GM12878 (cell line): ENCODE results near the gene GDAP2. TPM values are rescaled to one million over a fixed set of nuclear protein-coding genes. Genes with fewer than 3 reads are reported as not detected.

Source experiments
- CBFB ChIP-seq: IDR thresholded peaks from 2 replicates; pipeline ENCODE4 v1.6.1; 2016; ENCODE audit warnings: antibody characterized with exemption, low read depth
- CHD1 ChIP-seq: IDR thresholded peaks from 2 replicates; pipeline ENCODE4 v1.6.1; 2012; ENCODE audit warnings: low read depth, low read length, improper control_type of control experiment
- CHD4 ChIP-seq: fragments of 200-600 bp; sonication (generic); IDR thresholded peaks from 2 replicates; pipeline ENCODE4 v1.6.1; 2016; ENCODE audit warnings: mild to moderate bottlenecking
- CREM ChIP-seq: IDR thresholded peaks from 2 replicates; pipeline ENCODE4 v1.6.1; 2014; ENCODE audit warnings: antibody characterized with exemption, low read depth
- EED ChIP-seq: sonication (generic); IDR thresholded peaks from 2 replicates; pipeline ENCODE4 v1.6.1; 2016; ENCODE audit warnings: antibody characterized with exemption, low read depth
- EP300 ChIP-seq, 2 experiments: fragments of 150-350 bp in 1 of 2; IDR thresholded peaks; 2 replicates each; pipeline ENCODE4 v1.6.1; 2011 to 2012; ENCODE audit warnings: low read depth in 2 of 2, low read length in 2 of 2, borderline replicate concordance in 1 of 2, improper control_type of control experiment in 1 of 2, inconsistent platforms in 1 of 2; ENCODE audit not compliant: control insufficient read depth in 1 of 2
- IKZF2 ChIP-seq, 2 experiments: fragments of 450-650 bp; IDR thresholded peaks; 2 replicates each; pipeline ENCODE4 v1.6.1; 2017; ENCODE audit warnings: mild to moderate bottlenecking in 2 of 2, moderate library complexity in 2 of 2
- KAT2A ChIP-seq: conservative IDR thresholded peaks from 2 replicates; pipeline ENCODE4 v1.6.1; 2011; ENCODE audit warnings: low read depth, low read length; ENCODE audit not compliant: control insufficient read depth
- LARP7 ChIP-seq: fragments of 450-650 bp; IDR thresholded peaks from 2 replicates; pipeline ENCODE4 v1.6.1; 2017; ENCODE audit warnings: mild to moderate bottlenecking
- NFYA ChIP-seq: IDR thresholded peaks from 2 replicates; pipeline ENCODE4 v1.6.1; 2011; ENCODE audit warnings: low read depth, mild to moderate bottlenecking, low read length, improper control_type of control experiment, borderline replicate concordance
- NFYB ChIP-seq: IDR thresholded peaks from 2 replicates; pipeline ENCODE4 v1.6.1; 2011; ENCODE audit warnings: low read depth, mild to moderate bottlenecking, low read length, improper control_type of control experiment, moderate library complexity; ENCODE audit not compliant: insufficient read depth
- NR2C2 ChIP-seq: IDR thresholded peaks from 2 replicates; pipeline ENCODE4 v1.6.1; 2011; ENCODE audit warnings: borderline replicate concordance, low read depth; ENCODE audit not compliant: control insufficient read depth, insufficient read length
- POLR2AphosphoS2 ChIP-seq: IDR thresholded peaks from 2 replicates; pipeline ENCODE4 v1.6.1; 2011; ENCODE audit warnings: low read depth, mild to moderate bottlenecking, low read length, improper control_type of control experiment, moderate library complexity
- RAD21 ChIP-seq: IDR thresholded peaks from 2 replicates; pipeline ENCODE4 v1.6.1; 2011; ENCODE audit warnings: mild to moderate bottlenecking, low read depth, low read length, moderate library complexity; ENCODE audit not compliant: insufficient read depth
- RUNX3 ChIP-seq: IDR thresholded peaks from 2 replicates; pipeline ENCODE4 v1.6.1; 2012; ENCODE audit warnings: low read length, inconsistent platforms
- SMARCA5 ChIP-seq: fragments of 450-650 bp; IDR thresholded peaks from 2 replicates; pipeline ENCODE4 v1.6.1; 2017; ENCODE audit warnings: mild to moderate bottlenecking
- SREBF2 ChIP-seq: IDR thresholded peaks from 2 replicates; pipeline ENCODE4 v1.6.1; 2012; ENCODE audit warnings: mild to moderate bottlenecking, low read length
- ZNF274 ChIP-seq: IDR thresholded peaks from one replicate; pipeline ENCODE4 v1.8.0; 2011; ENCODE audit not compliant: insufficient read length, insufficient read depth
- polyA plus RNA-seq, 11 experiments: library from polyadenylated mRNA; depleted of rRNA in 4 of 11; unstranded in 6 of 11; stranded (reverse) in 5 of 11; fragments of >200 nt; fragmentation: Nextera tagmentation in 4 of 11; fragmentation: Illumina TruSeq in 1 of 11; extraction: Ambion mirVana in 4 of 11; extraction: Trizol in 1 of 11; gene quantifications; 1 replicate in 1 of 11; 2 replicates in 10 of 11; pipeline versions ENCODE4 v1.2.1 to v1.2.3, GENCODE V29; 2011 to 2016; ENCODE audit warnings: inconsistent platforms in 2 of 11, missing spikeins in 2 of 11, low read depth in 1 of 11
- total RNA-seq, 4 experiments: library from RNA; depleted of rRNA in 3 of 4; stranded (reverse); fragments of >200 nt in 3 of 4; fragmentation: Illumina TruSeq in 1 of 4; extraction: Trizol in 1 of 4; gene quantifications; 2 replicates each; pipeline versions ENCODE4 v1.2.1 to v1.2.3, GENCODE V29; 2013 to 2021
- TF ChIP-seq, protein P1 (sequence below): IDR thresholded peaks from 2 replicates; pipeline ENCODE4 v1.6.1; 2011; ENCODE audit warnings: low read depth, low read length, improper control_type of control experiment, borderline replicate concordance
- TF ChIP-seq, protein P2 (sequence below), 3 experiments: IDR thresholded peaks in 2 of 3; conservative IDR thresholded peaks in 1 of 3; 2 replicates each; pipeline ENCODE4 v1.5.1; 2011; ENCODE audit warnings: low read depth in 3 of 3, low read length in 3 of 3, mild to moderate bottlenecking in 3 of 3, control low read depth in 2 of 3, moderate library complexity in 2 of 3, inconsistent platforms in 1 of 3, mixed read lengths in 1 of 3; ENCODE audit not compliant: control insufficient read depth in 2 of 3, insufficient read depth in 1 of 3; ENCODE audit errors: extremely low read depth in 1 of 3
- TF ChIP-seq, protein P3 (sequence below): fragments of 450-650 bp; IDR thresholded peaks from 2 replicates; pipeline ENCODE4 v1.6.1; 2016; ENCODE audit warnings: mild to moderate bottlenecking
- TF ChIP-seq, protein P4 (sequence below): fragments of 450-650 bp; IDR thresholded peaks from 2 replicates; pipeline ENCODE4 v1.6.1; 2017; ENCODE audit warnings: low read depth, mild to moderate bottlenecking, moderate library complexity
- TF ChIP-seq, protein P5 (sequence below): fragments of 450-650 bp; conservative IDR thresholded peaks from 2 replicates; pipeline ENCODE4 v1.6.1; 2017; ENCODE audit warnings: mild to moderate bottlenecking, moderate library complexity

The GDAP2 gene
- total and polyA plus RNA-seq, 10 of the 15 experiments (the other 5 are each of a cell fraction or from before 2014, with no cell fraction given) = 2.6 to 19.2 (median 11.4) TPM

DNA sequence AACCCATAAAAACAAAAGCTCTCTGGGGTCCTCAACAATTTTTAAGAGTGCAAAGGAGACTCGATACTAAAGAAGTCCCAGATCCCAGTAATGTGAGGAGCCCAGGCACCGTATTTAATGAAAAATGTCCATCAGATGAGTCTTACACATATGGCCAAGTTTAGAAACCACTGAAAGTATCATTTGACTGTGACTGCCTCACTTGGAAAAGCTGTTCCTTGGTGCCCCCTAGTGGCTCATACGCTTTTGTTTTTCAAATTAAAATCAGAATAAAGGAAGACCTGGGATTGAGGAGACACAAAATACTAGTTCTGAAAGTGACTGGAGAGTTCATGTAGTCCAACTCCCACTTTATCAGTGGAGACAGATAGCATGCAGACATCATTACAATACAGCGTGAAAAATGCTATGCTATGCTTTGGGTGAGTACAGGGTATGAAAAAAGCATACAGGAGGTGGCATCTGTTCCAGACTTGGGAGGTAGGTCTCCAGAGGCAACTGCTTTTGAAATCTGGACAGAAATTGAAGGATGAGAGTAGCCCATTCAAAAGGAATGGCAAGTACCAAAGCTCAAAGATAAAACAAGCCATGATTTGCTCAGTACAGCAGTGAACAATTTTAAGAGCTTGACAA, 33.8 kb downstream of the GDAP2 start (continued):
- TF ChIP-seq CBFB (0 out of 2 replicates have a peak, but pooled peaks have one; percentile 58), RUNX3 (peak; percentile 91), CREM (no peak), IKZF2 (IDR thresholded peaks at IDR 0.05) (peak; percentile 49 to 67; a peak in 3 of 4 replicates), NFYA (no peak), POLR2AphosphoS2 (no peak), NFYB (no peak), SMARCA5 (peak; percentile 53; the same call in 1 of the 2 replicates), LARP7 (no peak), EED (peak; percentile 40; the same call in 1 of the 2 replicates), ZNF274 (no peak), CHD1 (no peak), EP300 (IDR thresholded peaks at IDR 0.05; ENCODE audit: borderline replicate concordance in 1 of 2, control insufficient read depth in 1 of 2, low read depth in 2 of 2, low read length in 2 of 2) (peak in 1 of 2 experiments; percentile 45; a peak in 1 of 4 replicates), RAD21 (peak; percentile 86), KAT2A (no peak), SREBF2 (no peak), CHD4 (no peak), NR2C2 (no peak)
- TF ChIP-seq, protein P1, sequence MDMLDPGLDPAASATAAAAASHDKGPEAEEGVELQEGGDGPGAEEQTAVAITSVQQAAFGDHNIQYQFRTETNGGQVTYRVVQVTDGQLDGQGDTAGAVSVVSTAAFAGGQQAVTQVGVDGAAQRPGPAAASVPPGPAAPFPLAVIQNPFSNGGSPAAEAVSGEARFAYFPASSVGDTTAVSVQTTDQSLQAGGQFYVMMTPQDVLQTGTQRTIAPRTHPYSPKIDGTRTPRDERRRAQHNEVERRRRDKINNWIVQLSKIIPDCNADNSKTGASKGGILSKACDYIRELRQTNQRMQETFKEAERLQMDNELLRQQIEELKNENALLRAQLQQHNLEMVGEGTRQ = no peak
- TF ChIP-seq, protein P2, sequence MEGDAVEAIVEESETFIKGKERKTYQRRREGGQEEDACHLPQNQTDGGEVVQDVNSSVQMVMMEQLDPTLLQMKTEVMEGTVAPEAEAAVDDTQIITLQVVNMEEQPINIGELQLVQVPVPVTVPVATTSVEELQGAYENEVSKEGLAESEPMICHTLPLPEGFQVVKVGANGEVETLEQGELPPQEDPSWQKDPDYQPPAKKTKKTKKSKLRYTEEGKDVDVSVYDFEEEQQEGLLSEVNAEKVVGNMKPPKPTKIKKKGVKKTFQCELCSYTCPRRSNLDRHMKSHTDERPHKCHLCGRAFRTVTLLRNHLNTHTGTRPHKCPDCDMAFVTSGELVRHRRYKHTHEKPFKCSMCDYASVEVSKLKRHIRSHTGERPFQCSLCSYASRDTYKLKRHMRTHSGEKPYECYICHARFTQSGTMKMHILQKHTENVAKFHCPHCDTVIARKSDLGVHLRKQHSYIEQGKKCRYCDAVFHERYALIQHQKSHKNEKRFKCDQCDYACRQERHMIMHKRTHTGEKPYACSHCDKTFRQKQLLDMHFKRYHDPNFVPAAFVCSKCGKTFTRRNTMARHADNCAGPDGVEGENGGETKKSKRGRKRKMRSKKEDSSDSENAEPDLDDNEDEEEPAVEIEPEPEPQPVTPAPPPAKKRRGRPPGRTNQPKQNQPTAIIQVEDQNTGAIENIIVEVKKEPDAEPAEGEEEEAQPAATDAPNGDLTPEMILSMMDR (IDR thresholded peaks at IDR 0.05 in 2 of 3, conservative IDR thresholded peaks at IDR 0.05 in 1 of 3; ENCODE audit: control insufficient read depth in 2 of 3, extremely low read depth in 1 of 3, insufficient read depth in 1 of 3, low read depth in 3 of 3, low read length in 3 of 3) = peak; percentile 73 to 82 (median 81); a peak in 5 of 6 replicates
- TF ChIP-seq, protein P3, sequence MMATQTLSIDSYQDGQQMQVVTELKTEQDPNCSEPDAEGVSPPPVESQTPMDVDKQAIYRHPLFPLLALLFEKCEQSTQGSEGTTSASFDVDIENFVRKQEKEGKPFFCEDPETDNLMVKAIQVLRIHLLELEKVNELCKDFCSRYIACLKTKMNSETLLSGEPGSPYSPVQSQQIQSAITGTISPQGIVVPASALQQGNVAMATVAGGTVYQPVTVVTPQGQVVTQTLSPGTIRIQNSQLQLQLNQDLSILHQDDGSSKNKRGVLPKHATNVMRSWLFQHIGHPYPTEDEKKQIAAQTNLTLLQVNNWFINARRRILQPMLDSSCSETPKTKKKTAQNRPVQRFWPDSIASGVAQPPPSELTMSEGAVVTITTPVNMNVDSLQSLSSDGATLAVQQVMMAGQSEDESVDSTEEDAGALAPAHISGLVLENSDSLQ = peak; percentile 18; the same call in 1 of the 2 replicates
- TF ChIP-seq, protein P4, sequence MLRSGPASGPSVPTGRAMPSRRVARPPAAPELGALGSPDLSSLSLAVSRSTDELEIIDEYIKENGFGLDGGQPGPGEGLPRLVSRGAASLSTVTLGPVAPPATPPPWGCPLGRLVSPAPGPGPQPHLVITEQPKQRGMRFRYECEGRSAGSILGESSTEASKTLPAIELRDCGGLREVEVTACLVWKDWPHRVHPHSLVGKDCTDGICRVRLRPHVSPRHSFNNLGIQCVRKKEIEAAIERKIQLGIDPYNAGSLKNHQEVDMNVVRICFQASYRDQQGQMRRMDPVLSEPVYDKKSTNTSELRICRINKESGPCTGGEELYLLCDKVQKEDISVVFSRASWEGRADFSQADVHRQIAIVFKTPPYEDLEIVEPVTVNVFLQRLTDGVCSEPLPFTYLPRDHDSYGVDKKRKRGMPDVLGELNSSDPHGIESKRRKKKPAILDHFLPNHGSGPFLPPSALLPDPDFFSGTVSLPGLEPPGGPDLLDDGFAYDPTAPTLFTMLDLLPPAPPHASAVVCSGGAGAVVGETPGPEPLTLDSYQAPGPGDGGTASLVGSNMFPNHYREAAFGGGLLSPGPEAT = peak; percentile 21; the same call in 1 of the 2 replicates
- TF ChIP-seq, protein P5, sequence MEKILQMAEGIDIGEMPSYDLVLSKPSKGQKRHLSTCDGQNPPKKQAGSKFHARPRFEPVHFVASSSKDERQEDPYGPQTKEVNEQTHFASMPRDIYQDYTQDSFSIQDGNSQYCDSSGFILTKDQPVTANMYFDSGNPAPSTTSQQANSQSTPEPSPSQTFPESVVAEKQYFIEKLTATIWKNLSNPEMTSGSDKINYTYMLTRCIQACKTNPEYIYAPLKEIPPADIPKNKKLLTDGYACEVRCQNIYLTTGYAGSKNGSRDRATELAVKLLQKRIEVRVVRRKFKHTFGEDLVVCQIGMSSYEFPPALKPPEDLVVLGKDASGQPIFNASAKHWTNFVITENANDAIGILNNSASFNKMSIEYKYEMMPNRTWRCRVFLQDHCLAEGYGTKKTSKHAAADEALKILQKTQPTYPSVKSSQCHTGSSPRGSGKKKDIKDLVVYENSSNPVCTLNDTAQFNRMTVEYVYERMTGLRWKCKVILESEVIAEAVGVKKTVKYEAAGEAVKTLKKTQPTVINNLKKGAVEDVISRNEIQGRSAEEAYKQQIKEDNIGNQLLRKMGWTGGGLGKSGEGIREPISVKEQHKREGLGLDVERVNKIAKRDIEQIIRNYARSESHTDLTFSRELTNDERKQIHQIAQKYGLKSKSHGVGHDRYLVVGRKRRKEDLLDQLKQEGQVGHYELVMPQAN = no peak; the same call in 1 of the 2 replicates
